BLaER1 (cell line): ENCODE results near the gene CFAP410.
"Not testable (repeated sequence)": the region's sequence is repeated elsewhere in the genome, so short reads cannot be mapped to it uniquely, and the experiment has no call there.

Experiments
- H3K27ac ChIP-seq: shearing (Covaris generic); formaldehyde crosslinking; 2 replicates; pipeline ENCODE4 v1.8.1; 2022
- H3K27me3 ChIP-seq: shearing (Covaris generic); formaldehyde crosslinking; 2 replicates; pipeline ENCODE4 v1.8.1; 2022
- H3K36me3 ChIP-seq: shearing (Covaris generic); formaldehyde crosslinking; 2 replicates; pipeline ENCODE4 v1.8.1; 2022
- H3K4me1 ChIP-seq: shearing (Covaris generic); formaldehyde crosslinking; 2 replicates; pipeline ENCODE4 v1.8.1; 2022
- H3K4me2 ChIP-seq: shearing (Covaris generic); formaldehyde crosslinking; 2 replicates; pipeline ENCODE4 v1.8.1; 2022
- H3K4me3 ChIP-seq: shearing (Covaris generic); formaldehyde crosslinking; 2 replicates; pipeline ENCODE4 v1.8.1; 2022
- H3K9ac ChIP-seq: shearing (Covaris generic); formaldehyde crosslinking; 2 replicates; pipeline ENCODE4 v1.8.1; 2022
- H3K9me3 ChIP-seq: shearing (Covaris generic); formaldehyde crosslinking; 2 replicates; pipeline ENCODE4 v1.8.1; 2022
- H4K20me1 ChIP-seq: shearing (Covaris generic); formaldehyde crosslinking; 2 replicates; pipeline ENCODE4 v1.8.1; 2022
- Cebpa-rat ChIP-seq: shearing (Covaris generic); IDR thresholded peaks from 2 replicates; pipeline ENCODE4 v1.8.1; 2022

CFAP410 gene

GRCh38 chr21:44312716-44313115, 26.5 kb downstream of the CFAP410 start:
- H3K27ac ChIP-seq, result no peak overlapping the region
- H3K4me1 ChIP-seq, result peaks cover 31% of the 10 kb centered on the region
- no peak for TF ChIP-seq Cebpa-rat
- no peak overlapping the region for H3K9ac ChIP-seq
- no peaks in the 10 kb centered on the region for H3K9me3 ChIP-seq
- no peak overlapping the region for H3K4me3 ChIP-seq
- no peaks in the 10 kb centered on the region for H3K27me3 ChIP-seq
- H4K20me1 ChIP-seq, result peaks cover 93% of the 10 kb centered on the region
- peaks cover 96% of the 10 kb centered on the region for H3K36me3 ChIP-seq
- no peak overlapping the region for H3K4me2 ChIP-seq

GRCh38 chr21:44312089-44312488, 27.1 kb downstream of the CFAP410 start:
- Histone ChIP-seq H3K4me1 (peaks cover 37% of the 10 kb centered on the region), H3K27ac (no peak overlapping the region), H3K36me3 (peaks cover 96% of the 10 kb centered on the region), H3K4me2 (no peak overlapping the region), H3K27me3 (no peaks in the 10 kb centered on the region), H4K20me1 (peaks cover 93% of the 10 kb centered on the region), H3K9me3 (no peaks in the 10 kb centered on the region), H3K9ac (no peak overlapping the region), H3K4me3 (no peak overlapping the region)
- TF ChIP-seq Cebpa-rat, result no peak

- H4K20me1 ChIP-seq, result peaks cover 96% of the 10 kb centered on the region
These were observed 28.3 kb downstream of the CFAP410 start for GRCh38 chr21:44310628-44311507.

GRCh38 chr21:44306936-44307704, 32.1 kb downstream of the CFAP410 start:
- H4K20me1 ChIP-seq, result peaks cover 99% of the 10 kb centered on the region
- peak overlapping the region; percentile 99 for H3K4me2 ChIP-seq
- H3K9ac ChIP-seq, result 0 out of 2 replicates have a peak overlapping the region, but pooled peaks have one; percentile 67
- peak overlapping the region; percentile 75 for H3K27ac ChIP-seq
- H3K27me3 ChIP-seq, result no peaks in the 10 kb centered on the region
- peaks cover 66% of the 10 kb centered on the region for H3K36me3 ChIP-seq
- peaks cover 87% of the 10 kb centered on the region for H3K4me1 ChIP-seq
- H3K9me3 ChIP-seq, result no peaks in the 10 kb centered on the region
- no peak for TF ChIP-seq Cebpa-rat
- no peak overlapping the region for H3K4me3 ChIP-seq

More at GRCh38 chr21:44310628-44311507, 28.3 kb downstream of the CFAP410 start:
- Histone ChIP-seq H3K27me3 (no peaks in the 10 kb centered on the region), H3K9ac (peak overlapping the region; percentile 48; the same call in 1 of the 2 replicates), H3K4me2 (peak overlapping the region; percentile 52), H3K4me1 (peaks cover 49% of the 10 kb centered on the region), H3K27ac (peak overlapping the region; percentile 59), H3K36me3 (peaks cover 96% of the 10 kb centered on the region), H3K4me3 (no peak overlapping the region), H3K9me3 (no peaks in the 10 kb centered on the region)
- TF ChIP-seq Cebpa-rat, result no peak

GRCh38 chr21:44305691-44306090, 33.5 kb downstream of the CFAP410 start:
- Histone ChIP-seq H3K4me3 (peak overlapping the region; percentile 18; the same call in 1 of the 2 replicates), H3K27me3 (no peaks in the 10 kb centered on the region)

GRCh38 chr21:44304877-44305293, 34.3 kb downstream of the CFAP410 start:
- Histone ChIP-seq H3K36me3 (peaks cover 44% of the 10 kb centered on the region), H3K4me2 (peak overlapping the region; percentile 99), H3K9me3 (no peaks in the 10 kb centered on the region), H3K27ac (peak overlapping the region; percentile 75), H3K9ac (peak overlapping the region; percentile 67), H3K27me3 (no peaks in the 10 kb centered on the region), H4K20me1 (peaks cover 94% of the 10 kb centered on the region), H3K4me3 (no peak overlapping the region; the same call in 1 of the 2 replicates), H3K4me1 (peaks cover 93% of the 10 kb centered on the region)
- no peak for TF ChIP-seq Cebpa-rat

More at GRCh38 chr21:44305691-44306090, 33.5 kb downstream of the CFAP410 start:
- Histone ChIP-seq H3K9ac (peak overlapping the region; percentile 67; the same call in 1 of the 2 replicates), H3K4me1 (peaks cover 100% of the 10 kb centered on the region), H3K36me3 (peaks cover 52% of the 10 kb centered on the region), H3K9me3 (no peaks in the 10 kb centered on the region), H3K27ac (peak overlapping the region; percentile 75), H3K4me2 (peak overlapping the region; percentile 99), H4K20me1 (peaks cover 99% of the 10 kb centered on the region)
- TF ChIP-seq Cebpa-rat, result no peak

GRCh38 chr21:44304011-44304616, 35.1 kb downstream of the CFAP410 start:
- H4K20me1 ChIP-seq, result peaks cover 86% of the 10 kb centered on the region
- H3K36me3 ChIP-seq, result peaks cover 37% of the 10 kb centered on the region
- TF ChIP-seq Cebpa-rat, result no peak
- H3K27me3 ChIP-seq, result no peaks in the 10 kb centered on the region
- H3K4me2 ChIP-seq, result peak overlapping the region; percentile 99
- H3K27ac ChIP-seq, result peak overlapping the region; percentile 75
- peak overlapping the region; percentile 67 for H3K9ac ChIP-seq
- H3K4me1 ChIP-seq, result peaks cover 88% of the 10 kb centered on the region
- 0 out of 2 replicates have a peak overlapping the region, but pooled peaks have one; percentile 23 for H3K4me3 ChIP-seq
- no peaks in the 10 kb centered on the region for H3K9me3 ChIP-seq

- peak overlapping the region; percentile 84; the same call in 1 of the 2 replicates for H3K4me3 ChIP-seq
- H3K9me3 ChIP-seq, result no peaks in the 10 kb centered on the region
- peak overlapping the region; percentile 67 for H3K9ac ChIP-seq
- peaks cover 88% of the 10 kb centered on the region for H3K4me1 ChIP-seq
- peaks cover 81% of the 10 kb centered on the region for H4K20me1 ChIP-seq
- no peak for TF ChIP-seq Cebpa-rat
- H3K4me2 ChIP-seq, result peak overlapping the region; percentile 99
- H3K27me3 ChIP-seq, result no peaks in the 10 kb centered on the region
- H3K36me3 ChIP-seq, result peaks cover 32% of the 10 kb centered on the region
- H3K27ac ChIP-seq, result peak overlapping the region; percentile 75
These were observed 35.7 kb downstream of the CFAP410 start for GRCh38 chr21:44303490-44303981.

GRCh38 chr21:44302573-44303401, 36.4 kb downstream of the CFAP410 start:
- H4K20me1 ChIP-seq, result peaks cover 74% of the 10 kb centered on the region
- not testable (repeated sequence) for H3K9me3 ChIP-seq, H3K27me3 ChIP-seq
- peak overlapping the region; percentile 84 for H3K4me3 ChIP-seq
- H3K27ac ChIP-seq, result peak overlapping the region; percentile 95
- peak overlapping the region; percentile 99 for H3K4me2 ChIP-seq
- peaks cover 26% of the 10 kb centered on the region for H3K36me3 ChIP-seq
- H3K9ac ChIP-seq, result peak overlapping the region; percentile 89
- peaks cover 88% of the 10 kb centered on the region for H3K4me1 ChIP-seq
